Brain microvascular endothelial cell (primary cell): Measurements from ENCODE around the gene SRRT.

Experiments
- DNase-seq: peaks from one replicate; pipeline ENCODE4 v3.0.0-alpha.2; 2020
- H3K27ac ChIP-seq: fragments of 250-450 bp; sonication (Bioruptor Pico); 2 replicates; pipeline ENCODE4 v1.5.1; 2020; ENCODE audit warnings: mild to moderate bottlenecking, moderate library complexity
- H3K27me3 ChIP-seq: fragments of 250-450 bp; sonication (Bioruptor Pico); replicated peaks from 2 replicates; pipeline ENCODE4 v1.5.1; 2020; ENCODE audit warnings: mild to moderate bottlenecking
- H3K36me3 ChIP-seq: fragments of 250-450 bp; sonication (Bioruptor Pico); replicated peaks from 2 replicates; pipeline ENCODE4 v1.5.1; 2020; ENCODE audit warnings: mild to moderate bottlenecking
- H3K4me3 ChIP-seq: 2 replicates; pipeline ENCODE4 v1.5.1; 2011; ENCODE audit warnings: low read depth, mild to moderate bottlenecking, control low read depth, low read length, moderate library complexity
- CTCF ChIP-seq: IDR thresholded peaks from 2 replicates; pipeline ENCODE4 v1.5.1; 2011; ENCODE audit warnings: low read depth, mild to moderate bottlenecking, moderate library complexity, low read length, control low read depth, inconsistent platforms; ENCODE audit errors: missing control alignments
- in situ Hi-C: cut with HindIII; loops from 2 replicates; pipeline ENCODE4 v1.10.0; 2017; ENCODE audit warnings: low sequenced_read_pairs, low pct_ligation_motif_present

The SRRT gene

GRCh38 chr7:100827330-100828226 lies 47.3 kb upstream of the SRRT start, which contains the start of gene EPHB4:
Gene EPHB4, minus strand, starts transcription at chr7:100827523. Its CDS starts 493 bp downstream, at chr7:100827030.
- in situ Hi-C loops = loop anchor here (25.0 kb wide), 1 partner anchor 115 kb away; the partner anchor contains the start of genes EPO and POP7
- peak; percentile 64 for TF ChIP-seq CTCF
- H3K36me3 ChIP-seq = peaks cover 13% of the 10 kb centered on the region
- DNase-seq = peak; percentile 65
- H3K27ac ChIP-seq = peak within 1 kb of the TSS; percentile 33
- H3K27me3 ChIP-seq = no peaks in the 10 kb centered on the region
- H3K4me3 ChIP-seq = peak within 1 kb of the TSS; percentile 72

GRCh38 chr7:100829150-100829716 lies 45.7 kb upstream of the SRRT start:
- TF ChIP-seq CTCF = no peak
- Histone ChIP-seq H3K36me3 (no peaks in the 10 kb centered on the region), H3K27me3 (no peaks in the 10 kb centered on the region), H3K4me3 (no peak overlapping the region), H3K27ac (no peak overlapping the region)
- DNase-seq = no peak
- in situ Hi-C loops = loop anchor here (25.0 kb wide), 1 partner anchor 117 kb away; the partner anchor contains the start of genes EPO and POP7

GRCh38 chr7:100830396-100830795 lies 44.5 kb upstream of the SRRT start:
- in situ Hi-C loops = loop anchor here (25.0 kb wide), 1 partner anchor 118 kb away; the partner anchor contains the start of genes EPO and POP7
- DNase-seq = no peak
- H3K27me3 ChIP-seq = no peaks in the 10 kb centered on the region
- no peak overlapping the region for H3K27ac ChIP-seq
- no peak for TF ChIP-seq CTCF
- no peaks in the 10 kb centered on the region for H3K36me3 ChIP-seq
- no peak overlapping the region for H3K4me3 ChIP-seq

GRCh38 chr7:100832281-100832633 lies 42.6 kb upstream of the SRRT start:
- no peak for DNase-seq
- Histone ChIP-seq H3K27ac (no peak overlapping the region), H3K27me3 (no peaks in the 10 kb centered on the region), H3K4me3 (no peak overlapping the region), H3K36me3 (no peaks in the 10 kb centered on the region)
- in situ Hi-C loops = loop anchor here (25.0 kb wide), 1 partner anchor 120 kb away; the partner anchor contains the start of genes EPO and POP7
- TF ChIP-seq CTCF = no peak

GRCh38 chr7:100835903-100836811 lies 38.7 kb upstream of the SRRT start:
- no peak for DNase-seq
- no peak overlapping the region for H3K27ac ChIP-seq
- no peak overlapping the region for H3K4me3 ChIP-seq
- no peaks in the 10 kb centered on the region for H3K36me3 ChIP-seq
- no peaks in the 10 kb centered on the region for H3K27me3 ChIP-seq
- in situ Hi-C loops = loop anchor here (25.0 kb wide), 1 partner anchor 124 kb away; the partner anchor contains the start of genes EPO and POP7
- TF ChIP-seq CTCF = no peak
